SK-N-SH (cell line): Measurements from ENCODE around the gene TBX1. TPM values are rescaled to one million over a fixed set of nuclear protein-coding genes. Genes with fewer than 3 reads are reported as not detected.

ENCODE experiments used
- CTCF ChIA-PET: fragments of 300-600, 350-600 bp; formaldehyde crosslinking; extraction: SDS; loops from one replicate; lab custom pipeline; 2021; lab: Yijun Ruan, JAX
- POLR2A ChIA-PET: fragments of 350-600 bp; sonication (Branson Sonifier 250); formaldehyde crosslinking; extraction: SDS; loops from one replicate; lab custom pipeline; 2020; ENCODE audit warnings: antibody characterized with exemption, inconsistent platforms; lab: Yijun Ruan, JAX
- DNase-seq: peaks from one replicate; pipeline ENCODE4 v3.0.0; 2012
- H2AFZ ChIP-seq: fragments of 200-600 bp; sonication (generic); 2 replicates; pipeline ENCODE4 v1.8.1; 2016; ENCODE audit warnings: antibody characterized with exemption, mild to moderate bottlenecking, low read depth
- H3F3A ChIP-seq: fragments of 200-600 bp; sonication (generic); replicated peaks from 2 replicates; pipeline ENCODE3; 2016; ENCODE audit warnings: antibody characterized with exemption, mild to moderate bottlenecking; ENCODE audit not compliant: insufficient read depth
- H3K27ac ChIP-seq, 2 experiments: fragments of 200-500 bp in 1 of 2; fragments of 200-600 bp in 1 of 2; sonication (Bioruptor generic) in 1 of 2; sonication (generic), shearing (Covaris generic) in 1 of 2; 2 replicates each; pipeline versions ENCODE4 v1.5.1 to v1.6.1; 2014 to 2016; ENCODE audit warnings: low read depth in 2 of 2, inconsistent platforms in 1 of 2, low read length in 1 of 2, mild to moderate bottlenecking in 1 of 2, mixed read lengths in 1 of 2
- H3K27me3 ChIP-seq: fragments of 200-600 bp; sonication (generic), shearing (Covaris generic); 2 replicates; pipeline ENCODE4 v1.6.1; 2016; ENCODE audit warnings: mixed run types; ENCODE audit not compliant: insufficient read depth
- H3K36me3 ChIP-seq, 2 experiments: fragments of 200-500 bp in 1 of 2; fragments of 200-600 bp in 1 of 2; sonication (Bioruptor generic) in 1 of 2; sonication (generic) in 1 of 2; replicated peaks in 1 of 2; 2 replicates each; pipeline versions ENCODE3 to v1.5.1; 2014 to 2016; ENCODE audit warnings: low read length in 1 of 2, mild to moderate bottlenecking in 1 of 2; ENCODE audit not compliant: insufficient read depth in 2 of 2, control insufficient read depth in 1 of 2
- H3K4me1 ChIP-seq, 2 experiments: fragments of 200-500 bp in 1 of 2; fragments of 200-600 bp in 1 of 2; sonication (Bioruptor generic) in 1 of 2; sonication (generic), shearing (Covaris generic) in 1 of 2; 2 replicates each; pipeline versions ENCODE4 v1.5.1 to v1.6.1; 2014 to 2016; ENCODE audit warnings: low read depth in 1 of 2, low read length in 1 of 2, mixed run types in 1 of 2; ENCODE audit not compliant: insufficient read depth in 2 of 2, control insufficient read depth in 1 of 2
- H3K4me2 ChIP-seq: fragments of 200-600 bp; sonication (generic), shearing (Covaris generic); 2 replicates; pipeline ENCODE4 v1.6.1; 2017; ENCODE audit warnings: mixed run types
- H3K4me3 ChIP-seq, 2 experiments: fragments of 200-500 bp in 1 of 2; fragments of 200-600 bp in 1 of 2; sonication (Bioruptor generic) in 1 of 2; sonication (generic), shearing (Covaris generic) in 1 of 2; 2 replicates each; pipeline versions ENCODE4 v1.5.1 to v1.8.1; 2014 to 2016; ENCODE audit warnings: low read depth in 2 of 2, inconsistent platforms in 1 of 2, low read length in 1 of 2, mild to moderate bottlenecking in 1 of 2, mixed read lengths in 1 of 2, moderate library complexity in 1 of 2
- H3K79me2 ChIP-seq: fragments of 200-600 bp; sonication (generic); 2 replicates; pipeline ENCODE4 v1.8.1; 2017; ENCODE audit warnings: mild to moderate bottlenecking; ENCODE audit not compliant: insufficient read depth
- H3K9ac ChIP-seq: fragments of 200-600 bp; sonication (generic); 2 replicates; pipeline ENCODE4 v1.6.1; 2017; ENCODE audit warnings: mixed run types
- H3K9me2 ChIP-seq: fragments of 200-600 bp; sonication (generic); 2 replicates; pipeline ENCODE4 v1.6.1; 2017; ENCODE audit warnings: mixed run types
- H3K9me3 ChIP-seq: fragments of 200-600 bp; sonication (generic); 2 replicates; pipeline ENCODE4 v1.6.1; 2017; ENCODE audit warnings: mixed run types, mild to moderate bottlenecking, moderate library complexity
- H4K20me1 ChIP-seq: fragments of 200-600 bp; sonication (generic); 2 replicates; pipeline ENCODE4 v1.6.1; 2017; ENCODE audit warnings: mild to moderate bottlenecking, mixed run types; ENCODE audit not compliant: insufficient read depth
- EZH2phosphoT487 ChIP-seq: fragments of 200-600 bp; sonication (generic); IDR thresholded peaks from 2 replicates; pipeline ENCODE4 v1.6.1; 2017; ENCODE audit warnings: low read depth, mixed run types, mild to moderate bottlenecking, antibody characterized with exemption, moderate library complexity, borderline replicate concordance
- FOXJ3 ChIP-seq: sonication (generic); formaldehyde crosslinking; IDR thresholded peaks from 2 replicates; pipeline ENCODE4 v1.5.1; 2020; ENCODE audit warnings: mild to moderate bottlenecking, missing genetic modification reagents
- MXI1 ChIP-seq: IDR thresholded peaks from 2 replicates; pipeline ENCODE4 v1.6.1; 2012; ENCODE audit warnings: mild to moderate bottlenecking, low read depth, low read length, improper control_type of control experiment
- NFIC ChIP-seq: IDR thresholded peaks from 2 replicates; pipeline ENCODE4 v1.4.0; 2012; ENCODE audit warnings: borderline replicate concordance
- SIN3A ChIP-seq: IDR thresholded peaks from 2 replicates; pipeline ENCODE4 v1.6.1; 2012; ENCODE audit warnings: low read depth, mild to moderate bottlenecking, low read length, moderate library complexity, borderline replicate concordance
- TAF1 ChIP-seq: IDR thresholded peaks from 2 replicates; pipeline ENCODE4 v1.6.1; 2012; ENCODE audit warnings: low read depth, mild to moderate bottlenecking, low read length, moderate library complexity, borderline replicate concordance
- TEAD4 ChIP-seq: IDR thresholded peaks from 2 replicates; pipeline ENCODE4 v1.4.0; 2012; ENCODE audit warnings: mild to moderate bottlenecking, borderline replicate concordance; ENCODE audit not compliant: insufficient read depth
- WGBS: methylation state at CpG from one replicate; pipeline ENCODE4 v1.1.6; 2017; ENCODE audit warnings: low lambda C conversion rate; 5-methylcytosine and 5-hydroxymethylcytosine counted together
- polyA plus RNA-seq, 3 experiments: library from polyadenylated mRNA; depleted of rRNA; stranded (reverse); fragments of >200 nt; gene quantifications; 2 replicates each; pipeline ENCODE4 v1.2.3, GENCODE V29; 2012
- TF ChIP-seq, protein P1 (sequence below): fragments of 150-350 bp; IDR thresholded peaks from 2 replicates; pipeline ENCODE4 v1.6.1; 2017; ENCODE audit warnings: antibody characterized with exemption, low read length, low read depth, borderline replicate concordance
- TF ChIP-seq, protein P2 (sequence below): IDR thresholded peaks from 2 replicates; pipeline ENCODE4 v1.6.1; 2012; ENCODE audit warnings: mild to moderate bottlenecking, low read depth, low read length, moderate library complexity

Gene TBX1
- polyA plus RNA-seq, 1 of the 3 experiments (the other 2 are of a cell fraction), result not detected

DNA sequence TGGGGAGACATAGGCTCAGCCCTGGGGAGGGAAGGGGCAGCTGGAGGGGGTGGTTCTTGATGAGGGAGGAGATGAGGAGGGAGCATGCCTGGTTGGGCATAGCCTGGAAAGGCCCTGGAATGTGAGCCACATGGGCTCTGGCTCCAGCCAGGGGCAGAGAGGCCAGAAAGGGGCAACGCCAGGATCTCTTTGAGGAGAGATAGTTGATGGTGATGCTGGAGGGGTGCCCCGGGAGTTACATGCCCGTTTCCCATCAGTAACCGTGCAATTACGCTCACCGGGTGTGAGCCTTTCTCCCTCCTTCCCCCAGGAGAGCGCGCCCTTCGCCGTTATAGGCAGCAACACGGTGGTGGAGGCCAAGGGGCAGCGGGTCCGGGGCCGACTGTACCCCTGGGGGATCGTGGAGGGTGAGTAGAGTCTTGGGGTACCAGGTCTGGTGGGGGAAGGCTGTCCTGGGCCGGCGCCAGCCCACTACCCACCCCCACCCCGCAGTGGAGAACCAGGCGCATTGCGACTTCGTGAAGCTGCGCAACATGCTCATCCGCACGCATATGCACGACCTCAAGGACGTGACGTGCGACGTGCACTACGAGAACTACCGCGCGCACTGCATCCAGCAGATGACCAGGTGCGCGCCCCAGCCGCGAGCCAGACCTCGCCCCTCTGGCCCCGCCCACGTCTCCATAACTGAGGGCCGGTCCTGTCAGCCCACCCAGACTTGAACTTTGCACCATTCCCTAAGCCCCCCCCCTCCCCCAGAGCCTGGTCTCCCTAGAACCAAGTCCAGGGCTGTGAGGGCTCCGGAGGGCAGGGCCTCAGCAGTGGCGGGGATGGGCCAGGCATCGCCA is 39.0 kb upstream of the TBX1 start:
- Histone ChIP-seq H3F3A (no peaks in the 10 kb centered on the region), H3K4me3 (no peak overlapping the region), H2AFZ (no peak overlapping the region), H3K4me1 (peaks cover 0 to 18% of the 10 kb centered on the region in 2 experiments; a peak in 1 of 4 replicates), H3K9me2 (no peaks in the 10 kb centered on the region), H3K27me3 (no peaks in the 10 kb centered on the region), H3K4me2 (no peak overlapping the region), H3K79me2 (no peaks in the 10 kb centered on the region), H3K27ac (no peak overlapping the region), H3K9me3 (no peaks in the 10 kb centered on the region), H3K36me3 (peaks cover 0 to 5% of the 10 kb centered on the region in 2 experiments), H4K20me1 (no peaks in the 10 kb centered on the region), H3K9ac (no peak overlapping the region)
- WGBS, result 95% methylated on average over 27 of the region's 44 CpGs
- DNase-seq, result no peak
- TF ChIP-seq, protein P1, sequence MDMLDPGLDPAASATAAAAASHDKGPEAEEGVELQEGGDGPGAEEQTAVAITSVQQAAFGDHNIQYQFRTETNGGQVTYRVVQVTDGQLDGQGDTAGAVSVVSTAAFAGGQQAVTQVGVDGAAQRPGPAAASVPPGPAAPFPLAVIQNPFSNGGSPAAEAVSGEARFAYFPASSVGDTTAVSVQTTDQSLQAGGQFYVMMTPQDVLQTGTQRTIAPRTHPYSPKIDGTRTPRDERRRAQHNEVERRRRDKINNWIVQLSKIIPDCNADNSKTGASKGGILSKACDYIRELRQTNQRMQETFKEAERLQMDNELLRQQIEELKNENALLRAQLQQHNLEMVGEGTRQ, result no peak
- TF ChIP-seq EZH2phosphoT487 (no peak), FOXJ3 (CRISPR knock-in tag) (no peak), NFIC (no peak), TEAD4 (no peak), TAF1 (no peak), MXI1 (no peak), SIN3A (no peak)
- TF ChIP-seq, protein P2, sequence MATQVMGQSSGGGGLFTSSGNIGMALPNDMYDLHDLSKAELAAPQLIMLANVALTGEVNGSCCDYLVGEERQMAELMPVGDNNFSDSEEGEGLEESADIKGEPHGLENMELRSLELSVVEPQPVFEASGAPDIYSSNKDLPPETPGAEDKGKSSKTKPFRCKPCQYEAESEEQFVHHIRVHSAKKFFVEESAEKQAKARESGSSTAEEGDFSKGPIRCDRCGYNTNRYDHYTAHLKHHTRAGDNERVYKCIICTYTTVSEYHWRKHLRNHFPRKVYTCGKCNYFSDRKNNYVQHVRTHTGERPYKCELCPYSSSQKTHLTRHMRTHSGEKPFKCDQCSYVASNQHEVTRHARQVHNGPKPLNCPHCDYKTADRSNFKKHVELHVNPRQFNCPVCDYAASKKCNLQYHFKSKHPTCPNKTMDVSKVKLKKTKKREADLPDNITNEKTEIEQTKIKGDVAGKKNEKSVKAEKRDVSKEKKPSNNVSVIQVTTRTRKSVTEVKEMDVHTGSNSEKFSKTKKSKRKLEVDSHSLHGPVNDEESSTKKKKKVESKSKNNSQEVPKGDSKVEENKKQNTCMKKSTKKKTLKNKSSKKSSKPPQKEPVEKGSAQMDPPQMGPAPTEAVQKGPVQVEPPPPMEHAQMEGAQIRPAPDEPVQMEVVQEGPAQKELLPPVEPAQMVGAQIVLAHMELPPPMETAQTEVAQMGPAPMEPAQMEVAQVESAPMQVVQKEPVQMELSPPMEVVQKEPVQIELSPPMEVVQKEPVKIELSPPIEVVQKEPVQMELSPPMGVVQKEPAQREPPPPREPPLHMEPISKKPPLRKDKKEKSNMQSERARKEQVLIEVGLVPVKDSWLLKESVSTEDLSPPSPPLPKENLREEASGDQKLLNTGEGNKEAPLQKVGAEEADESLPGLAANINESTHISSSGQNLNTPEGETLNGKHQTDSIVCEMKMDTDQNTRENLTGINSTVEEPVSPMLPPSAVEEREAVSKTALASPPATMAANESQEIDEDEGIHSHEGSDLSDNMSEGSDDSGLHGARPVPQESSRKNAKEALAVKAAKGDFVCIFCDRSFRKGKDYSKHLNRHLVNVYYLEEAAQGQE, result no peak
- ChIA-PET POLR2A (no interaction called here), CTCF (interaction anchor here (1.0 to 4.0 kb wide), 6 partner anchors 9 to 189 kb away, joined by 3 to 42 read pairs (median 12); no protein-coding TSS in a partner anchor)
